ENCODE data around the gene CD99.

CD99 gene

GRCh38 chrX:2781226-2781571 lies 90.1 kb downstream of the CD99 start:
- H3K4me3 ChIP-seq (ENCODE audit: control insufficient read depth, low read depth, low read length) = no peak overlapping the region
- no peak for DNase-seq (ENCODE audit: low read depth)
- TF ChIP-seq, protein P1, sequence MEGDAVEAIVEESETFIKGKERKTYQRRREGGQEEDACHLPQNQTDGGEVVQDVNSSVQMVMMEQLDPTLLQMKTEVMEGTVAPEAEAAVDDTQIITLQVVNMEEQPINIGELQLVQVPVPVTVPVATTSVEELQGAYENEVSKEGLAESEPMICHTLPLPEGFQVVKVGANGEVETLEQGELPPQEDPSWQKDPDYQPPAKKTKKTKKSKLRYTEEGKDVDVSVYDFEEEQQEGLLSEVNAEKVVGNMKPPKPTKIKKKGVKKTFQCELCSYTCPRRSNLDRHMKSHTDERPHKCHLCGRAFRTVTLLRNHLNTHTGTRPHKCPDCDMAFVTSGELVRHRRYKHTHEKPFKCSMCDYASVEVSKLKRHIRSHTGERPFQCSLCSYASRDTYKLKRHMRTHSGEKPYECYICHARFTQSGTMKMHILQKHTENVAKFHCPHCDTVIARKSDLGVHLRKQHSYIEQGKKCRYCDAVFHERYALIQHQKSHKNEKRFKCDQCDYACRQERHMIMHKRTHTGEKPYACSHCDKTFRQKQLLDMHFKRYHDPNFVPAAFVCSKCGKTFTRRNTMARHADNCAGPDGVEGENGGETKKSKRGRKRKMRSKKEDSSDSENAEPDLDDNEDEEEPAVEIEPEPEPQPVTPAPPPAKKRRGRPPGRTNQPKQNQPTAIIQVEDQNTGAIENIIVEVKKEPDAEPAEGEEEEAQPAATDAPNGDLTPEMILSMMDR (IDR thresholded peaks at IDR 0.05; ENCODE audit: control insufficient read depth, insufficient read depth, low read depth, low read length, missing control alignments) = no peak

- no peak for DNase-seq (ENCODE audit: low read depth)
- TF ChIP-seq, protein P1 (IDR thresholded peaks at IDR 0.05; ENCODE audit: control insufficient read depth, insufficient read depth, low read depth, low read length, missing control alignments) = no peak
- no peak overlapping the region for H3K4me3 ChIP-seq (ENCODE audit: control insufficient read depth, low read depth, low read length)
Observed at GRCh38 chrX:2781698-2782097, 90.6 kb downstream of the CD99 start.

GRCh38 chrX:2782171-2782570 lies 91.1 kb downstream of the CD99 start:
- no peak for DNase-seq (ENCODE audit: low read depth)
- no peak overlapping the region for H3K4me3 ChIP-seq (ENCODE audit: control insufficient read depth, low read depth, low read length)
- TF ChIP-seq, protein P1 (IDR thresholded peaks at IDR 0.05; ENCODE audit: control insufficient read depth, insufficient read depth, low read depth, low read length, missing control alignments) = no peak

GRCh38 chrX:2782778-2783177 lies 91.7 kb downstream of the CD99 start:
- H3K4me3 ChIP-seq (ENCODE audit: control insufficient read depth, low read depth, low read length) = no peak overlapping the region
- TF ChIP-seq, protein P1 (IDR thresholded peaks at IDR 0.05; ENCODE audit: control insufficient read depth, insufficient read depth, low read depth, low read length, missing control alignments) = no peak
- DNase-seq (ENCODE audit: low read depth) = no peak

GRCh38 chrX:2784026-2784425 lies 92.9 kb downstream of the CD99 start:
- no peak for DNase-seq (ENCODE audit: low read depth)
- no peak overlapping the region for H3K4me3 ChIP-seq (ENCODE audit: control insufficient read depth, low read depth, low read length)
- TF ChIP-seq, protein P1 (IDR thresholded peaks at IDR 0.05; ENCODE audit: control insufficient read depth, insufficient read depth, low read depth, low read length, missing control alignments) = no peak

DNA sequence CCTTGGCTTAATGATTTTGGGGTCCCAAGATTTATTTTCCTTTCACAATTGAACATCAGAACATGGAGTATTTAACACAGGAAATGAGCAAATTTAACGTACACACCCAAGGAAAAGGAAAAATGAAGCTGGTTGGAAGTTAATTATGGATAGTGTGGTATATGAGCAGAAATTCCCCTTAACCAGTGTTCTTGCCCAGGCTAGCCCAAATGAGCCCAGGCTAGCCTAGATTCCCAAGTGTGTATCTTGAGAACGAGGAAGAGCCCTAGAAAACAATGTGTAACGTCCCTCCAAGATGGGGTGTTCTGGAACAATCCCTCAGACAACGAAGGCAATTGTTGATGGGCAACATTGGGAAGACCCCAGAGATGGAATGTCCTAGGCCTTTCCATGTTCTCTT lies 94.4 kb downstream of the CD99 start:
- H3K4me3 ChIP-seq (ENCODE audit: control insufficient read depth, low read depth, low read length) = no peak overlapping the region
- no peak for DNase-seq (ENCODE audit: low read depth)
- TF ChIP-seq, protein P1 (IDR thresholded peaks at IDR 0.05; ENCODE audit: control insufficient read depth, insufficient read depth, low read depth, low read length, missing control alignments) = no peak

GRCh38 chrX:2788980-2789379 lies 97.9 kb downstream of the CD99 start:
- H3K4me3 ChIP-seq (ENCODE audit: control insufficient read depth, low read depth, low read length) = no peak overlapping the region
- TF ChIP-seq, protein P1 (IDR thresholded peaks at IDR 0.05; ENCODE audit: control insufficient read depth, insufficient read depth, low read depth, low read length, missing control alignments) = no peak
- no peak for DNase-seq (ENCODE audit: low read depth)
